Measurements from ENCODE around the gene ZNF653.

Gene ZNF653

GRCh38 chr19:11446652-11447301 lies 58.9 kb downstream of the ZNF653 start:
- peak; percentile 90 for TF ChIP-seq CTCF (conservative IDR thresholded peaks at IDR 0.05; ENCODE audit: low read depth, low read length)
- DNase-seq (ENCODE audit: low read depth), result no peak
- no peak overlapping the region for H3K4me3 ChIP-seq (ENCODE audit: low read length)

GRCh38 chr19:11446271-11446651 lies 59.4 kb downstream of the ZNF653 start:
- no peak for DNase-seq (ENCODE audit: low read depth)
- H3K4me3 ChIP-seq (ENCODE audit: low read length), result no peak overlapping the region
- no peak for TF ChIP-seq CTCF (conservative IDR thresholded peaks at IDR 0.05; ENCODE audit: low read depth, low read length)

DNA sequence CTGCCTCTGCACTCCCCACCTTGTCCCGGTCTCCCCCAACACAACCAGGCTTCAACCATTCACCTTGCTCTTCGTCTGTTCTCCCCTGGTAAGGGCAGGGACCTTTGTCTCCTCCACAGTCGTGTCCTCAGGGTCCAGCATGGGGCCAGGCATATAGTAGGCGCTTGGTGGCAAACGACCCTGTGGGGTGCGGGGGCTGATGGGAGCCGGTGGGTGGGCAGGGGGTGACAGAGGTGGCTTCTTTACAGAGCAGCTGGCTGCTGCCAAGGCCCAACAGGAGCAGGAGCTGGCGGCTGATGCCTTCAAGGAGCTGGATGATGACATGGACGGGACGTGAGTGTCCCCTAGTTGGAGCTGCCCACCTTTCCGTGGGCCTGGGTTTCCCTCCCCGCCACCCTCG lies 60.5 kb downstream of the ZNF653 start:
- no peak for TF ChIP-seq CTCF (conservative IDR thresholded peaks at IDR 0.05; ENCODE audit: low read depth, low read length)
- DNase-seq (ENCODE audit: low read depth), result no peak
- H3K4me3 ChIP-seq (ENCODE audit: low read length), result no peak overlapping the region

DNA sequence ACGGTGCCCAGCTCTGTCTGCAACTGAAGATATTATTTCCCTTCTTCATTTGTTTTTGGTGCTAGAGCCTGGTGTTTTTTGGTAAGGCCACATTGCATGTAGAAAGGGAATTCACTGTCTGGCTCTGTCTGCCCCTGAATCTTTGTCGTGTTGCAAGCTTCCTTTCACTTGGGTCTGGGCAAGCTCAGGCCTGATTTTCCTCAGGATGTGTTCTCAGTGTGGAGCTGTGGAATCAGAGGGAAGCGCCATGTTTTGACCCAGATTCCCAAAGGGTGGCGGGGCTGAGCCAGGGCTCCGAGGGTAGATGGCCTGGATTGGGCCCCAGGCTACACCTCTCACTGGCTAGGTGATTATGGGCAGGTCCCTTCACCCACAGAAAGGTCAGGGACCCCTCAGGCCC lies 61.6 kb downstream of the ZNF653 start:
- no peak for DNase-seq (ENCODE audit: low read depth)
- no peak overlapping the region for H3K4me3 ChIP-seq (ENCODE audit: low read length)
- TF ChIP-seq CTCF (conservative IDR thresholded peaks at IDR 0.05; ENCODE audit: low read depth, low read length), result no peak

- TF ChIP-seq CTCF (conservative IDR thresholded peaks at IDR 0.05; ENCODE audit: low read depth, low read length), result no peak
- DNase-seq (ENCODE audit: low read depth), result no peak
- no peak overlapping the region for H3K4me3 ChIP-seq (ENCODE audit: low read length)
Measured at GRCh38 chr19:11437955-11438354, 67.7 kb downstream of the ZNF653 start.

DNA sequence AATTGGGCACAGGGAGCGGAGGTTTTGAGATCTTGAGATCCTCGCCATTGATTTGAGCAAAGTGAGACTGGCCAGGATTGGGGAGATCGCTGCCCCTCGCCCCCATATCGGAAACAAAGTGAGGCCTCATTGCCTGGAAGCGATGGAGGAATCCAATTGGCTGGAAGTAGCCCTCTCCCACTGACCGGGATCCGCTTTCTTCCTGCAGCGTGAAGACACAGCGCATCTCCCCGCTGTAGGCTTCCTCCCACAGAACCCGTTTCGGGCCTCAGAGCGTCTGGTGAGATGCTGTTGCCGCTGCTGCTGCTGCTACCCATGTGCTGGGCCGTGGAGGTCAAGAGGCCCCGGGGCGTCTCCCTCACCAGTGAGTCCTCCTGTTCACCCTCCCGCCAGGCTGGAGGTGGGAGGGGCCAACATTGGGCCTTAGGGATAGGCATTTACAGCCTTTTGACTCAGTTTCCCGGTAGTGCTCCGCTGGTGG lies 69.8 kb downstream of the ZNF653 start:
- no peak for DNase-seq (ENCODE audit: low read depth)
- H3K4me3 ChIP-seq (ENCODE audit: low read length), result peak overlapping the region; percentile 98
- TF ChIP-seq CTCF (conservative IDR thresholded peaks at IDR 0.05; ENCODE audit: low read depth, low read length), result no peak

DNA sequence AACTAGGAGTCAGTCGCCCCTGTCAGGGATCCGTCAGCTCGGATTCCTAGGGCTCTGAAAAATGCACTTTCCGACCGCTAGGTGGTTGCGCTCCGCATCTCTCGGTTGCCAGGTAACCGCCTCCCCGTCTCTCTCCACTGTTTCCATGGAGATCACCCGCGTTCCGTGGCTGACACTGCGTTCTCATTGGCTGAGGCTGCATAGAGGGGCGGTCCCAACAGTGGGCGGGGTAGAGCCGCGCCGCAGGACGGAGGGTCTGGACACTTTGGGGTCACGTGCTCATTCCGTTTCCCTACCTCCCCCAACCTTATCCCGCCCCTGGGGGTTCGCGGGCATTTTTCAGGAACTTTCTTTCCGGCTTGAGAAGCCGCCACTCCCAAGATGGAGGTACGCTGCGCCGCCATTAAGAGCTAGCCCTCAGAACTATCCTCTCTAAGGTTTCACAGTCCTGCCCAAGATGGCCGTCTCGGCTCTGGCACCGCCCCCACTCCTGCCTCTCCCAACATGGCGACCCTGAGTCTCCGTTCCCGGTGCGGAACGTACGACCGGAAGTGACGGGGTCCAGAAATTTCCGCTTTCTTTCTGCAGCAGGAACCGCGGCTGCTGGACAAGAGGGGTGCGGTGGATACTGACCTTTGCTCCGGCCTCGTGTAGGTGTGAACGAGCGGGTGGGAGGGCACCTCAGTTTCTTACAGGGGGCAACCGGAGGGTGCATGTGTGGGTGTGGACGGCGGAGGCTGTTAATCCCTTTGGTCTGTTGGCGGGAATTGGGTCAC lies 70.4 kb downstream of the ZNF653 start, which contains the start of the genes ODAD3 and PRKCSH:
TSS of gene ODAD3 (minus strand) at position 65 of the 776 bp plus-strand sequence. CDS start 105 bp downstream, outside the sequence.
TSS of gene PRKCSH (plus strand) at position 579 of the 776 bp plus-strand sequence. CDS start 483 bp downstream, outside the sequence.
- TF ChIP-seq CTCF (conservative IDR thresholded peaks at IDR 0.05; ENCODE audit: low read depth, low read length), result peak; percentile 87
- peak within 1 kb of the TSS; percentile 98 for H3K4me3 ChIP-seq (ENCODE audit: low read length)
- DNase-seq (ENCODE audit: low read depth), result peak; percentile 99
